Tibial artery (tissue), 4 donors: Measurements from ENCODE around the gene AP5S1.

Experiments used
- DNase-seq, 2 donors: peaks; one replicate each; pipeline ENCODE4 v3.0.0-alpha.2; 2019
- H3K27ac ChIP-seq, 2 donors: fragments of 200-600 bp; sonication (generic) in 1 of 2; 1 replicate in 1 of 2; 2 replicates in 1 of 2; pipeline ENCODE4 v1.5.1; 2018 to 2019; ENCODE audit warnings: mild to moderate bottlenecking in 1 of 2
- H3K27me3 ChIP-seq, 2 donors: fragments of 200-600 bp; sonication (generic) in 1 of 2; one replicate each; pipeline versions ENCODE4 v1.5.1 to v1.6.0; 2016 to 2019
- H3K36me3 ChIP-seq, 3 donors: fragments of 200-600 bp; sonication (generic) in 2 of 3; one replicate each; pipeline ENCODE4 v1.5.1; 2016 to 2019; ENCODE audit warnings: mild to moderate bottlenecking in 2 of 3
- H3K4me1 ChIP-seq, 4 donors: fragments of 200-600 bp; sonication (generic) in 2 of 4; 1 replicate in 3 of 4; 2 replicates in 1 of 4; pipeline ENCODE4 v1.5.1; 2016 to 2019
- H3K4me3 ChIP-seq, 2 donors: fragments of 200-600 bp; sonication (generic) in 1 of 2; 1 replicate in 1 of 2; 2 replicates in 1 of 2; pipeline ENCODE4 v1.5.1; 2018 to 2019; ENCODE audit warnings: mild to moderate bottlenecking in 2 of 2
- H3K9me3 ChIP-seq, 3 donors: fragments of 200-600 bp; sonication (generic) in 1 of 3; one replicate each; pipeline ENCODE4 v1.5.1; 2016 to 2019
- intact Hi-C: fragments of 100-400 bp; cut with DNase I; formaldehyde crosslinking; loops from one replicate; pipeline ENCODE4 v1.15.0; 2023; ENCODE audit warnings: low total_unique reads
- TF ChIP-seq, protein P1 (sequence below), 2 experiments: fragments of 200-600 bp in 1 of 2; fragments of 450-650 bp in 1 of 2; IDR thresholded peaks; one replicate each; pipeline ENCODE4 v1.5.1; 2017 to 2019; ENCODE audit warnings: antibody characterized with exemption in 2 of 2, mild to moderate bottlenecking in 1 of 2, moderate library complexity in 1 of 2

The AP5S1 gene

DNA sequence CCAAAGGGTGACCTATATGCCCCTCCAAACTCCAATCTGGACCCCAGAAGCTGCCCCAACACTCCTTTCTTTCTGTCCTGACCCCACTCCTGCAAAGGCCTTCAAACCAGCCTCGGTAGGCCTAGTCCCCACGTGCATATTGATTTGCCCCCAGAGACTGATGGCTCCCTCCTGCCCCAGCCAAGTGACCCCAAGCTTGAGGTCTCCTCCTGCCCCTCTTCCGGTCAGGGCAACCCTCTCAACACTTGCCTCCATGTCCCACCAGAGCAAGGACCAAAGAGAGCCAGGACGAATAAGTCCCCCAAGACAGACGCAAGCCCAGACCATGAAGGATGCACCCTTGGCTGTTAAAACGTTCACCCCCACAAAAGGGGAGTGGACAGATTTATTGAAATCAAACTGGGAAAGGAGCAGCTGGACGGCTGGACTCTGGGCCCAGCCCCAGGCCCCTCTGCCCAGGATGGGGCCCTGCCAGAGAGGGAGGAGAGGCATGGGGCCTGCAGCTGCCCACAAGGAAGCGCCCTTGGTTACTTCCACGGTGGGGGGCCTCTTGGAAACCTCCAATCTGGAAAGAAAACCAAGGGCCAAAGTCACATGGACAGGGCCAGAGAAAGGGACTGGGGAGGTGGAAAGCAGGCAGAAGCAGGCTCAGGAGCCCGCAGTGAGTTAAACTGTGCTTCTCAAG, 36.7 kb upstream of the AP5S1 start:
- Histone ChIP-seq H3K27ac (peak overlapping the region; percentile 13 to 29), H3K9me3 (no peaks in the 10 kb centered on the region), H3K36me3 (peaks cover 0 to 7% (median 6%) of the 10 kb centered on the region in 3 donors), H3K4me3 (peak overlapping the region in 1 of 2 donors; percentile 85), H3K27me3 (no peaks in the 10 kb centered on the region), H3K4me1 (peaks cover 6 to 53% (median 41%) of the 10 kb centered on the region in 4 donors)
- TF ChIP-seq, protein P1, sequence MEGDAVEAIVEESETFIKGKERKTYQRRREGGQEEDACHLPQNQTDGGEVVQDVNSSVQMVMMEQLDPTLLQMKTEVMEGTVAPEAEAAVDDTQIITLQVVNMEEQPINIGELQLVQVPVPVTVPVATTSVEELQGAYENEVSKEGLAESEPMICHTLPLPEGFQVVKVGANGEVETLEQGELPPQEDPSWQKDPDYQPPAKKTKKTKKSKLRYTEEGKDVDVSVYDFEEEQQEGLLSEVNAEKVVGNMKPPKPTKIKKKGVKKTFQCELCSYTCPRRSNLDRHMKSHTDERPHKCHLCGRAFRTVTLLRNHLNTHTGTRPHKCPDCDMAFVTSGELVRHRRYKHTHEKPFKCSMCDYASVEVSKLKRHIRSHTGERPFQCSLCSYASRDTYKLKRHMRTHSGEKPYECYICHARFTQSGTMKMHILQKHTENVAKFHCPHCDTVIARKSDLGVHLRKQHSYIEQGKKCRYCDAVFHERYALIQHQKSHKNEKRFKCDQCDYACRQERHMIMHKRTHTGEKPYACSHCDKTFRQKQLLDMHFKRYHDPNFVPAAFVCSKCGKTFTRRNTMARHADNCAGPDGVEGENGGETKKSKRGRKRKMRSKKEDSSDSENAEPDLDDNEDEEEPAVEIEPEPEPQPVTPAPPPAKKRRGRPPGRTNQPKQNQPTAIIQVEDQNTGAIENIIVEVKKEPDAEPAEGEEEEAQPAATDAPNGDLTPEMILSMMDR (IDR thresholded peaks at IDR 0.05), result no peak
- no peak for DNase-seq
- intact Hi-C loops, result loop anchor here (10.0 kb wide), 1 partner anchor 71 kb away; no protein-coding TSS in a partner anchor

DNA sequence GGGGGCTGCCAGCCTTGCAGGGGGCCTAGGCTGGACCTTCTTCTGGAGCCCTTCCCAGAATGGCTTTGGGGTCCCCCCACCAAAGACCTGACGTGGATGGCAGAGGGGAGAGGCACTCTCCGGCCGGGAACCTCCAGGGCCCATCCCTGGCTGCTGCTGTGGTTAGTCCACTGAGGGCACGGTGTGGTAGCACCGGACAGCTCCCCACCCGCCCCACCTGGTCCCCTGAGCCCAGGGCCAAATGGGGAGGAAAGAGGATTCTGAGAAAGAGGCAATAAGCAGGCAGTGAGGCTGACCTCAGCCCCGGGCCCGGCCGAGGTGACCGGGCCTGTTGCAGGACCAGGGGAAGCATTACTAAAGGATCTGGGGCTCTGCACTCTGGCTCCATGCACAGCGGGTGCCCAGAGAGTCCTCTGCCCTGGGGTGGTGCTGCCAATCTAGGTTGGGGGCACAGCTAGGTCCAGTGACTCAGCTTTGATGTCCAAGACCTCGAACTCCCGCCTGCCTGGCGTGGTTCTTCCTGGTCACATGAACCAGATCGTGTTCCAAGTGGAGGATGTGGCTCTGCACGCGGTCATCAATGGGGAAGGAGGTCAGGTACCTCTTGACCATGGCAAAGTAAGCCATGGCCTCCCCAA, 36.0 kb upstream of the AP5S1 start:
- peak overlapping the region in 1 of 2 donors; percentile 85 for H3K4me3 ChIP-seq
- intact Hi-C loops, result loop anchor here (10.0 kb wide), 1 partner anchor 70 kb away; no protein-coding TSS in a partner anchor
- TF ChIP-seq, protein P1 (IDR thresholded peaks at IDR 0.05), result no peak
- DNase-seq, result peak in 1 of 2 donors; percentile 67
- H3K9me3 ChIP-seq, result no peaks in the 10 kb centered on the region
- peak overlapping the region; percentile 13 to 82 for H3K27ac ChIP-seq
- no peaks in the 10 kb centered on the region for H3K27me3 ChIP-seq
- H3K4me1 ChIP-seq, result peaks cover 6 to 49% (median 40%) of the 10 kb centered on the region in 4 donors
- peaks cover 0 to 7% (median 6%) of the 10 kb centered on the region in 3 donors for H3K36me3 ChIP-seq

DNA sequence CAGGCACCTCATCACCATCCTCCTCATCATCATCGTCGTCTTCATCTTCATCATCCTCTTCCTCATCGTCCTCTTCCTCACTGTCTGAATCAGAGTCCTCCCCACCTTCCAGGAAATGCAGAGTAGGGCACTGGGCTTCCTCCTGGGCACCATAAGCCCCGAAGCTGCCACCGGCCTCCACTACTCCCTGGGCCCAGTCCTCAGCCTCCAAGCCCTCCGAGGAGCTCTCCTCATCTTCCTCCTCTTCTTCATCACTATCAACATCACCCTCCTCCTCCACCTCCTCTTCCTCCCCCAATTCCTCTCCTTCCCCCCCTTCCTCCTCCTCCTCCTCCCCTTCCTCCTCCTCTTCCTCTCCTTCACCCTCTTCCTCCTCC, 35.5 kb upstream of the AP5S1 start:
- Histone ChIP-seq H3K27ac (peak overlapping the region; percentile 82 to 85), H3K36me3 (peaks cover 0 to 7% (median 6%) of the 10 kb centered on the region in 3 donors), H3K27me3 (no peaks in the 10 kb centered on the region), H3K4me3 (peak overlapping the region; percentile 56 to 85), H3K4me1 (peaks cover 6 to 49% (median 40%) of the 10 kb centered on the region in 4 donors), H3K9me3 (no peaks in the 10 kb centered on the region)
- no peak for DNase-seq
- intact Hi-C loops, result loop anchor here (5.0 to 10.0 kb wide), 2 partner anchors 70 to 302 kb away; no protein-coding TSS in a partner anchor
- TF ChIP-seq, protein P1 (IDR thresholded peaks at IDR 0.05), result no peak

DNA sequence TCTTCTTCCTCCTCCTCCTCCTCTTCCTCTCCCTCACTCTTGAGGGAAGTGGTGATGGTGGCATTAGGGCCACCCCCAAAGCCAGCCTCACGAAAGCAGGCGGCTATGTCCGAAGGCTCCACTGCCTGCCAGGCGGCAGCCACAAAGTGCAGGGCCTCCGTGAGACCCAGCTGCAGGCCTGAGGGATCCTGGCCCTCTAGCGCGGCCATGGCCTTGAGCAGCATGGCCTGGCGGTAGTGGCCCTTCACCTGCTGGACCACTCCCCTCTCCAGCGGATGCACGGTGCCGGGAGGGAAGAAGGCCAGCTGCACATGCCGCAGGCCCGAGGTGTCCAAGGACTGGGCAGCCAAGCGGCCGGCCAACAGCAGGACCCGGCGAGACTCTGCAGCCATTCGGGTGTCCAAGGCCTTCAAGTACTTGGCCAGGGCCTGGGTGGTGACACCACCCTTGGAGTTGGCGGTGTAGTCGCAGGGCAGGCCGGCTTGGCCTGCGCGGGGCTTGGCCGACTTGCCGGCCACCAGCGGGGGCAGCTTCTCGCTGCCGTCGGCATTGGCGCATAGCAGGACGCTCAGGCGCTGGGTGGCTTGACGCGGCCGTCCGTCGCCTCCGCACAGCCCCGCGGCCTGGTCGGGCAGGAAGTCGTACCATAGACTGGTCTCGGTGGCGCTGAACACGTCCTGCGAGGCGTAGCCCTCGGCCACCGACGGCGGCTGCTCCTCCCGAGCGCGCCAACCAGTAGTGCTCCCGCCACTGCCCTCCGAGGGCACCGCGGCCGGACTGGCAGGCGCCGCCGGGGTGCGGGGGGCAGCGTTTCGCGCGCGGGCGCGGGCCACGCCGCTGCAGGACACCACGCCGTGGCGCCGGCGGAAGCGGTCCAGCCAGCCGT, 34.9 kb upstream of the AP5S1 start:
- Histone ChIP-seq H3K27me3 (no peaks in the 10 kb centered on the region), H3K9me3 (no peaks in the 10 kb centered on the region), H3K4me1 (peaks cover 6 to 49% (median 40%) of the 10 kb centered on the region in 4 donors), H3K36me3 (peaks cover 0 to 7% (median 6%) of the 10 kb centered on the region in 3 donors), H3K4me3 (peak overlapping the region; percentile 56 to 85), H3K27ac (peak overlapping the region; percentile 82 to 85)
- intact Hi-C loops, result loop anchor here (2.0 to 10.0 kb wide), 3 partner anchors 35 to 302 kb away; partner anchors contain the start of gene AP5S1
- peak in 1 of 2 donors; percentile 71 for DNase-seq
- TF ChIP-seq, protein P1 (IDR thresholded peaks at IDR 0.05), result no peak

DNA sequence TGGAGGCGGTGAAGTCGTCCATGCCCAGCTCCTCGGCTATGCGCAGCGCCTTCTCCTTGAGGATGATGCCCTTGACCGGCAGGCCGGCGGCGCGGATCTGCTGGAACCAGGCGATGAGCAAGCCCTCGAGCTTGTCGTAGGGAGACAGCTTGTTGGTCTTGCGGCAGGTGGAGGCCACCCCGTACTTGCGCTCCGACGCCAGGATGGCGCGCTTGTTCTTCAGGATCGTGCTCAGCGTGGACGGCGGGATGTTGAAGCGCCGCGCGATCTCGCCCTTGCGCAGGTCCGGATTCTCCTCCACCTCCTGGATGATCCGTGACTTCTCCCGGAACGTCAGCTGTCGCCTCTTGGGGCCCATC, 34.2 kb upstream of the AP5S1 start:
- peak overlapping the region; percentile 56 to 85 for H3K4me3 ChIP-seq
- intact Hi-C loops, result loop anchor here (2.0 to 10.0 kb wide), 3 partner anchors 35 to 301 kb away; partner anchors contain the start of gene AP5S1
- H3K27ac ChIP-seq, result peak overlapping the region; percentile 82 to 85
- peaks cover 0 to 7% (median 6%) of the 10 kb centered on the region in 3 donors for H3K36me3 ChIP-seq
- peaks cover 4 to 45% (median 36%) of the 10 kb centered on the region in 4 donors for H3K4me1 ChIP-seq
- H3K27me3 ChIP-seq, result no peaks in the 10 kb centered on the region
- TF ChIP-seq, protein P1 (IDR thresholded peaks at IDR 0.05), result no peak
- H3K9me3 ChIP-seq, result no peaks in the 10 kb centered on the region
- DNase-seq, result peak; percentile 53 to 78
